KMS-11 (cell line): Measurements from ENCODE around the gene PTGR3.

ENCODE experiments used
- H2AFZ ChIP-seq: fragments of 200-600 bp; sonication (generic); 2 replicates; pipeline ENCODE4 v1.6.1; 2016; ENCODE audit warnings: antibody characterized with exemption, mixed run types, low read depth
- H3K27ac ChIP-seq: fragments of 200-600 bp; sonication (generic); 2 replicates; pipeline ENCODE4 v1.6.1; 2016; ENCODE audit warnings: mild to moderate bottlenecking, mixed run types
- H3K27me3 ChIP-seq: fragments of 200-600 bp; sonication (generic); 2 replicates; pipeline ENCODE4 v1.6.1; 2017; ENCODE audit warnings: mild to moderate bottlenecking, low read depth, mixed run types, moderate library complexity; ENCODE audit not compliant: insufficient read depth
- H3K36me3 ChIP-seq: fragments of 200-600 bp; sonication (generic); 2 replicates; pipeline ENCODE4 v1.6.1; 2017; ENCODE audit warnings: mild to moderate bottlenecking, mixed run types; ENCODE audit not compliant: insufficient read depth
- H3K4me1 ChIP-seq: fragments of 200-600 bp; sonication (generic); 2 replicates; pipeline ENCODE4 v1.6.1; 2016; ENCODE audit warnings: mild to moderate bottlenecking, low read depth, mixed run types; ENCODE audit not compliant: poor library complexity, severe bottlenecking
- H3K4me2 ChIP-seq: fragments of 200-600 bp; sonication (generic); 2 replicates; pipeline ENCODE4 v1.7.0; 2016; ENCODE audit warnings: mild to moderate bottlenecking, mixed run types
- H3K4me3 ChIP-seq: fragments of 200-600 bp; sonication (generic); IDR thresholded peaks from 2 replicates; pipeline ENCODE4 v1.6.1; 2017; ENCODE audit warnings: low read depth, low read length, mixed read lengths; ENCODE audit not compliant: insufficient read depth
- H3K79me2 ChIP-seq: fragments of 200-600 bp; sonication (generic); 2 replicates; pipeline ENCODE4 v1.6.1; 2016; ENCODE audit warnings: low read depth, mixed run types; ENCODE audit not compliant: insufficient read depth
- H3K9ac ChIP-seq: fragments of 200-600 bp; sonication (generic); 2 replicates; pipeline ENCODE4 v1.6.1; 2016; ENCODE audit warnings: mild to moderate bottlenecking, mixed run types
- H4K20me1 ChIP-seq: fragments of 200-600 bp; sonication (generic); 2 replicates; pipeline ENCODE4 v1.6.1; 2016; ENCODE audit warnings: mild to moderate bottlenecking, mixed run types; ENCODE audit not compliant: insufficient read depth
- CTCF ChIP-seq: fragments of 200-600 bp; sonication (generic); conservative IDR thresholded peaks from 2 replicates; pipeline ENCODE4 v1.6.1; 2017; ENCODE audit warnings: low read depth, mild to moderate bottlenecking, antibody characterized with exemption, low read length, moderate library complexity, mixed read lengths

The PTGR3 gene

DNA sequence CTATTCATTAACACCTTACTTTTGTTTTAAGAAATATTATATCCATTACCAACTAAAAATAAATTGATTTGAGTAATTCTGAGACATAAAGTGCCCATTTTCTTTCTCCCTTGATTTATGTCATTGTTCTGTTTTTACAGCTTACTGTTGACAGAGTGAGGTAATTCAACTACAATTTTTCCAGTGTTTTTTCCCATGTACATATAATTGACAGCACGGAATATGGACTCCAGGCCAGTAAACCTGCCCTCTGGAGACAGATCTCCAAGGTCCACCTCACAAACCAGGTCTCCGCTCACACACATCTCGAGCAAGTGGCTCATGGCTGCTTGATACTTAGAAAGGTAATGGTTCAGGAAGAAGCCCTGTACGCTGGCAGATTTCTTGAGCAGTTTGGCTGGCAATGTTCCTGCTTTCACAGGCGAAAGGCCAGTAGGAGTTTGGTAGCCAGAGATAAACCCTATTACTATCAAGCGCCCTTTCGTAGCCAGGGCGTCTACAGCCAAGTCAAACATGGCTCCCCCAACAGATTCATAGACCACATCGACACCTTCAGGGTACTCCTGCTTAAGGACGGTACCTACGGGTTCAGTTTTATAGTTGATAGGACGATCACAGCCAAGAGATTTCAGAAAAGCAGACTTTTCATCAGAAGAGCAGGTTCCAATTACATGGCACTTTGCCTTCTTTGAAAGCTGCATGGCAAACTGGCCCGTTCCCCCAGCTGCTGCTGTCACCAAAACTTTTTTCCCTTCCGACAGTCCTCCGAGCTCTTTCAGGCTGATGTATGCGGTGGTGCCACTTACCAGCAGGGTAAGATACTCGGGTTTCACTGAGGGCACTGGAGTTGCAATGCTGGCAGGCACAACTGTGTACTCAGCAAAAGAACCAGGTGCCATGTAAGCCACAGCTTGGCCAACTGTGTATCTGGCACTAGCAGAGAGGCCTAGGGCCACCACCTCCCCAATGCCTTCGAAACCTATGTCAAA is 7.4 kb downstream of the PTGR3 start:
- no peak for TF ChIP-seq CTCF
- no peaks in the 10 kb centered on the region for H4K20me1 ChIP-seq
- peaks cover 12% of the 10 kb centered on the region; the same call in 1 of the 2 replicates for H3K36me3 ChIP-seq
- no peak overlapping the region for H2AFZ ChIP-seq
- H3K27ac ChIP-seq: no peak overlapping the region
- no peak overlapping the region for H3K9ac ChIP-seq
- H3K79me2 ChIP-seq: peaks cover 47% of the 10 kb centered on the region
- H3K4me2 ChIP-seq: no peak overlapping the region
- no peak overlapping the region for H3K4me3 ChIP-seq
- H3K27me3 ChIP-seq: no peaks in the 10 kb centered on the region
- H3K4me1 ChIP-seq: peaks cover 23% of the 10 kb centered on the region

DNA sequence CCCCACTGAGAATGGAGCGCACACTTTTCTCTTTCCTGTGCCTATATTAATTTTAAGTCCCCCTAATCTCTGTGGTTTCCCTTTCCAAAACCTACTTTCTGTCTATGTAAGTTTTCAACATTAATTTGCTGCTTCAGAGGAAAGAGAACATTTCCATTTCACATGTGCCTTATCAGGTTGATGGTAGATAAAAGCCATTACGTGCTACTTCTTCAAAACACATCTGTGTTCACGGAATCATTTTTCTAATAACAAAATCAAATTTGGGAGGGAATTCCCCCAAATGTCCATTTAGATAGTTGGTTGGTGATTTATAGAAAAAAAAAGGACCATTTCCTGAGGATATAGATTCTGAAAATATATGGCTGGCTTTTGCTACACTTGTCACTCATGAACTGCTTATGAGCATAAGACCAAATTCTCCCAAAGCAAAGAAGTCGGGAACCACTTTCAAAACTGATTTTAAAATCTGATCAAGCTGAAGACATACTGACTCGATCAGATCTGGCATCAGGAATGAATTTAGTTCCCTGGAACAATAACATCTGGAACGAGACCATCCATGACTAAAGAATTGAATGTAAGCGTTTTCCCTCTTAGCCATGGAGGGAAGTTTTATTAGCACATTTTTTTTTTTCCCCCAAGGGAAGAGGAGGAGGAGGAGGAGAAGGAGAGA is 8.2 kb downstream of the PTGR3 start:
- Histone ChIP-seq H4K20me1 (no peaks in the 10 kb centered on the region), H2AFZ (no peak overlapping the region), H3K36me3 (peaks cover 12% of the 10 kb centered on the region; the same call in 1 of the 2 replicates), H3K9ac (no peak overlapping the region), H3K79me2 (peaks cover 38% of the 10 kb centered on the region), H3K4me3 (no peak overlapping the region), H3K27me3 (no peaks in the 10 kb centered on the region), H3K4me2 (no peak overlapping the region), H3K27ac (no peak overlapping the region), H3K4me1 (peaks cover 14% of the 10 kb centered on the region)
- TF ChIP-seq CTCF: no peak

DNA sequence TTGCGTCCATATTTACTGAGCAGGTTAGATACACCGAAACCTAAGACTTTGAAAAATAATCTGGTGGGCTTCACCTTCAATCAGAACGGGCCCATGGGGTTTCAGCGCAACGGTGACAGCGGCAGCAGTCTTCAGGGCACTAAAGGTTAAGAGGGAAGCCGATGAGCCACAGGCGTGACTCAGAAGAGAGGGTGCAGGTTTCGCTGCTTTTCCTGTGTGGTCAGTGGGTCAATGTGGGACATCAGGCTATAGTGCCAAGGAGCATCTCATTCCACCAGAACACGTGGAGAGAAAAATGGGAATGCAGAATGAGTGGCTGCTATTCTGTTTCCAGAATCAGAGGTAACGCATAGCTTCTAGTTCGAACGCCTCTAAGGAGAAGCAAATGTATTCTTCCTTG is 8.9 kb downstream of the PTGR3 start:
- no peak overlapping the region for H3K4me3 ChIP-seq
- H3K4me2 ChIP-seq: no peak overlapping the region
- H3K79me2 ChIP-seq: peaks cover 32% of the 10 kb centered on the region; the same call in 1 of the 2 replicates
- H3K36me3 ChIP-seq: peaks cover 12% of the 10 kb centered on the region; the same call in 1 of the 2 replicates
- no peak overlapping the region for H2AFZ ChIP-seq
- H3K4me1 ChIP-seq: peaks cover 13% of the 10 kb centered on the region
- H3K27me3 ChIP-seq: no peaks in the 10 kb centered on the region
- TF ChIP-seq CTCF: no peak
- H3K27ac ChIP-seq: no peak overlapping the region
- H3K9ac ChIP-seq: no peak overlapping the region
- no peaks in the 10 kb centered on the region for H4K20me1 ChIP-seq

DNA sequence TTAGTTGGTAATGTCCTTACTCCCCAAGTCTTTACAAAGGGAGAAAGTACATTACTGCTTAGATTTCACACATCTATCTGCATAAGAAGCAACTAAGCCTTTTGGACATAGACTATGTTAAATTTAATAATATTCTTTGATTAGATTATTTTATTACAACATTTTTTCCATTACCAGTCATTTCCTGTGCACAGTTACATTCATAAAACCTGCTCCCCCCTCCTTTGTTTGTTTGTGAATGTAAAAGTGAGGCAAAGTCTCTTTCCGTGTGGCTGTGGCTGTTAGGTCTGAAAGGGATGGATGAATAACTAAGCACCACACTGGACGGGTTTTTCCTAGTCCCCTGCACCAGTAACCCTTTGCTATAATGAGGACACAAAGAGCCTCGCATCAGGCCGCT is 9.6 kb downstream of the PTGR3 start:
- H3K79me2 ChIP-seq: peaks cover 25% of the 10 kb centered on the region; the same call in 1 of the 2 replicates
- H4K20me1 ChIP-seq: no peaks in the 10 kb centered on the region
- no peak for TF ChIP-seq CTCF
- H3K4me1 ChIP-seq: peaks cover 13% of the 10 kb centered on the region
- H3K9ac ChIP-seq: no peak overlapping the region
- H3K27me3 ChIP-seq: no peaks in the 10 kb centered on the region
- H3K4me3 ChIP-seq: no peak overlapping the region
- no peak overlapping the region for H3K27ac ChIP-seq
- no peak overlapping the region for H3K4me2 ChIP-seq
- H2AFZ ChIP-seq: no peak overlapping the region
- H3K36me3 ChIP-seq: peaks cover 12% of the 10 kb centered on the region; the same call in 1 of the 2 replicates
